Tibial nerve (tissue), 4 donors: ENCODE results near the gene RUFY1. TPM values are rescaled to one million over a fixed set of nuclear protein-coding genes. Genes with fewer than 3 reads are reported as not detected.

Source experiments
- DNase-seq, 2 donors: peaks; one replicate each; pipeline ENCODE4 v3.0.0-alpha.2; 2019; ENCODE audit warnings: low spot score in 2 of 2
- H3K27ac ChIP-seq, 4 donors: fragments of 200-600 bp; sonication (generic) in 3 of 4; one replicate each; pipeline ENCODE4 v1.5.1; 2017 to 2019; ENCODE audit warnings: mild to moderate bottlenecking in 1 of 4
- H3K27me3 ChIP-seq, 2 donors: fragments of 200-600 bp; sonication (generic) in 1 of 2; one replicate each; pipeline versions ENCODE4 v1.5.1 to v1.6.0; 2017 to 2019
- H3K36me3 ChIP-seq, 3 donors: fragments of 200-600 bp; sonication (generic); one replicate each; pipeline ENCODE4 v1.5.1; 2018 to 2019
- H3K4me1 ChIP-seq, 4 donors: fragments of 200-600 bp; sonication (generic) in 3 of 4; one replicate each; pipeline ENCODE4 v1.5.1; 2017 to 2019
- H3K4me3 ChIP-seq, 4 donors: fragments of 200-600 bp; sonication (generic) in 3 of 4; one replicate each; pipeline ENCODE4 v1.5.1; 2017 to 2019; ENCODE audit warnings: mild to moderate bottlenecking in 1 of 4, moderate library complexity in 1 of 4
- H3K9me3 ChIP-seq, 4 donors: fragments of 200-600 bp; sonication (generic) in 3 of 4; one replicate each; pipeline ENCODE4 v1.5.1; 2017 to 2019
- CTCF ChIP-seq, 5 experiments: fragments of 200-600 bp in 3 of 5; fragments of 450-650 bp in 2 of 5; sonication (generic) in 3 of 5; IDR thresholded peaks; one replicate each; pipeline ENCODE4 v1.5.1; 2016 to 2019; ENCODE audit warnings: antibody characterized with exemption in 5 of 5, mild to moderate bottlenecking in 3 of 5, moderate library complexity in 2 of 5
- EP300 ChIP-seq, 2 donors: sonication (generic); formaldehyde crosslinking; IDR thresholded peaks; one replicate each; pipeline ENCODE4 v1.6.1; 2017; ENCODE audit warnings: antibody characterized with exemption in 2 of 2, mild to moderate bottlenecking in 1 of 2
- POLR2A ChIP-seq, 2 donors: fragments of 450-650 bp; IDR thresholded peaks; one replicate each; pipeline ENCODE4 v1.6.1; 2017; ENCODE audit warnings: antibody characterized with exemption in 2 of 2, mild to moderate bottlenecking in 2 of 2, moderate library complexity in 2 of 2
- WGBS, 2 donors: methylation state at CpG; one replicate each; pipeline ENCODE4 v1.1.5; 2018; 5-methylcytosine and 5-hydroxymethylcytosine counted together
- total RNA-seq, 4 donors: library from RNA; depleted of rRNA; stranded (reverse); fragments of >200 nt; gene quantifications; one replicate each; pipeline ENCODE4 v1.1.0, GENCODE V29; 2016

The RUFY1 gene
- total RNA-seq, 4 donors from 2014 or later = 56.6 to 76.3 (median 71.3) TPM

GRCh38 chr5:179559284-179560252 is 9.2 kb downstream of the RUFY1 start:
- 4 to 8% methylated on average over 38 to 45 of the region's 52 CpGs for WGBS, 2 donors
- H3K4me3 ChIP-seq = peak overlapping the region; percentile 60 to 69 (median 64)
- H3K27me3 ChIP-seq = no peaks in the 10 kb centered on the region
- no peaks in the 10 kb centered on the region for H3K9me3 ChIP-seq
- H3K36me3 ChIP-seq = peaks cover 0 to 31% (median 0%) of the 10 kb centered on the region in 3 donors
- peak; percentile 94 for DNase-seq
- H3K27ac ChIP-seq = peak overlapping the region; percentile 45 to 82 (median 68)
- H3K4me1 ChIP-seq = peaks cover 0 to 24% (median 9%) of the 10 kb centered on the region in 4 donors
- peak in 2 of 5 experiments; percentile 27 to 31 for TF ChIP-seq CTCF (IDR thresholded peaks at IDR 0.05)
- peak; percentile 88 to 97 for TF ChIP-seq POLR2A (IDR thresholded peaks at IDR 0.05)
- peak; percentile 69 to 99 for TF ChIP-seq EP300 (IDR thresholded peaks at IDR 0.05)

- no peak for TF ChIP-seq POLR2A (IDR thresholded peaks at IDR 0.05)
- TF ChIP-seq CTCF (IDR thresholded peaks at IDR 0.05) = no peak
- TF ChIP-seq EP300 (IDR thresholded peaks at IDR 0.05) = no peak
- Histone ChIP-seq H3K27ac (no peak overlapping the region), H3K4me1 (peaks cover 0 to 15% (median 5%) of the 10 kb centered on the region in 4 donors), H3K9me3 (no peaks in the 10 kb centered on the region), H3K36me3 (peaks cover 0 to 77% (median 15%) of the 10 kb centered on the region in 3 donors), H3K4me3 (no peak overlapping the region), H3K27me3 (no peaks in the 10 kb centered on the region)
- no peak for DNase-seq
- WGBS, 2 donors = 86 to 95% methylated on average over 2 of the region's 2 CpGs
These were observed 14.2 kb downstream of the RUFY1 start for GRCh38 chr5:179564526-179564925.

GRCh38 chr5:179568721-179569120 is 18.4 kb downstream of the RUFY1 start:
- no peaks in the 10 kb centered on the region for H3K9me3 ChIP-seq
- H3K27ac ChIP-seq = no peak overlapping the region
- no peaks in the 10 kb centered on the region for H3K4me1 ChIP-seq
- H3K4me3 ChIP-seq = no peak overlapping the region
- 58 to 60% methylated on average over 7 of the region's 7 CpGs for WGBS, 2 donors
- H3K27me3 ChIP-seq = no peaks in the 10 kb centered on the region
- peaks cover 0 to 96% (median 33%) of the 10 kb centered on the region in 3 donors for H3K36me3 ChIP-seq
- TF ChIP-seq CTCF (IDR thresholded peaks at IDR 0.05) = no peak
- TF ChIP-seq POLR2A (IDR thresholded peaks at IDR 0.05) = no peak
- no peak for TF ChIP-seq EP300 (IDR thresholded peaks at IDR 0.05)
- no peak for DNase-seq

- Histone ChIP-seq H3K9me3 (no peaks in the 10 kb centered on the region), H3K27ac (no peak overlapping the region), H3K36me3 (peaks cover 0 to 99% (median 41%) of the 10 kb centered on the region in 3 donors), H3K27me3 (no peaks in the 10 kb centered on the region), H3K4me1 (no peaks in the 10 kb centered on the region), H3K4me3 (no peak overlapping the region)
- WGBS, 2 donors = 89 to 91% methylated on average over 8 of the region's 8 CpGs
- no peak for TF ChIP-seq CTCF (IDR thresholded peaks at IDR 0.05)
- no peak for TF ChIP-seq EP300 (IDR thresholded peaks at IDR 0.05)
- no peak for TF ChIP-seq POLR2A (IDR thresholded peaks at IDR 0.05)
- no peak for DNase-seq
These were observed 22.0 kb downstream of the RUFY1 start for GRCh38 chr5:179572386-179572785.
